22Rv1 (cell line): ENCODE data around the gene CEP57L1.

ENCODE experiments used
- CTCF ChIP-seq: fragments of 450-650 bp; IDR thresholded peaks from 2 replicates; pipeline ENCODE4 v1.5.1; 2017; ENCODE audit warnings: mild to moderate bottlenecking
- ZFX ChIP-seq: fragments of 450-650 bp; IDR thresholded peaks from 2 replicates; pipeline ENCODE4 v1.6.1; 2017; ENCODE audit warnings: antibody characterized with exemption, borderline replicate concordance

GRCh38 chr6:109051301-109052017 is 43.8 kb upstream of the CEP57L1 start:
- TF ChIP-seq CTCF (no peak), ZFX (no peak)
